ENCODE measurements around the gene SFTPD.
"Not testable (repeated sequence)": the region's sequence is repeated elsewhere in the genome, so short reads cannot be mapped to it uniquely, and the experiment has no call there.

Gene SFTPD

DNA sequence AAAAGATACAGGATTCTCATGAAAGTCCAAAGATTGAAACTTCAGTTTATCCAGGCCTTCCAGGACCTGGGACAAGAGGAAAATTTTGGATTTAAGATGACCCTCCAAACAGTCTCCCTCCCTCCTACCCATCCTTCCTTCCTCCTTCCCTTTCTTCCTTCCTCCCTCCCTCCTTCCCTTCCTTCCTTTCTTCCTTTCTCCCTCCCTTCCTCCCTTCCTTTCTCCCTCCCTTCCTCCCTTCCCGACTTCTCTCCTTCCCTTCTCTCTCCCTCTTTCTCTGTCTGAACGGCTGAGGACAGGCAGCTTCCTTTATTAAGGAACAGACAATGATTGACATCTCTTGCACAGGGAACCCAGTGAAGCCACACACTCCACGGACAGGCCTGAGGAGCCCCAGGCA, 23.3 kb downstream of the SFTPD start:
- H3K4me1 ChIP-seq (ENCODE audit: control insufficient read depth, insufficient read depth, low read length), result no peaks in the 10 kb centered on the region
- H3K27me3 ChIP-seq (ENCODE audit: control insufficient read depth, insufficient read depth, low read length, poor library complexity, severe bottlenecking), result peaks cover 8% of the 10 kb centered on the region
- H3K27ac ChIP-seq (ENCODE audit: insufficient read depth, low read depth, low read length, poor library complexity, severe bottlenecking), result no peak overlapping the region
- H3K4me3 ChIP-seq (ENCODE audit: insufficient read depth, low read depth, low read length), result no peak overlapping the region
- no peaks in the 10 kb centered on the region for H3K36me3 ChIP-seq (ENCODE audit: control insufficient read depth, insufficient read depth, low read length)
- no peaks in the 10 kb centered on the region for H3K9me3 ChIP-seq (ENCODE audit: control insufficient read depth, low read length)
- 67 to 73% methylated on average over 3 of the region's 3 CpGs for WGBS, 2 experiments

DNA sequence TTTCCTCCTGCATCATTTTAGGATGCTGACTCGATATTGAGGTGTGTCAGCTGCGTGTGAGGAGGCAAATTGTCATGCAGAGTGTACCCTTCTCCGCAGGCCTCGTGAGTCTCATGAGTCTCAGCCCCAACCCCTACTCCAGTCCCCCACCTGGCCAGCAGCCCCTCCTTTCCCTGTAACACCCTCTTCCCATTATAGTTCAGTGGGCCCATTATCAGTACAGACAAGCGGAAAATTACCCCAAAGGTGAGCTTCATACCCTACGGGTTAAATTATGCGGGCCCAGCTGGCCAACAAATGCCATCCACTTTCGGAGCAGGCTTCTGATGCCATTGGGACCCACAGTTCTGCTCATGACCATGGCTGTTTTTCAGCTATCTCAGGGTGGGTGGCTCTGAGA, 25.2 kb downstream of the SFTPD start:
- Histone ChIP-seq H3K4me3 (ENCODE audit: insufficient read depth, low read depth, low read length) (no peak overlapping the region), H3K36me3 (ENCODE audit: control insufficient read depth, insufficient read depth, low read length) (no peaks in the 10 kb centered on the region), H3K4me1 (ENCODE audit: control insufficient read depth, insufficient read depth, low read length) (no peaks in the 10 kb centered on the region), H3K9me3 (ENCODE audit: control insufficient read depth, low read length) (no peaks in the 10 kb centered on the region), H3K27me3 (ENCODE audit: control insufficient read depth, insufficient read depth, low read length, poor library complexity, severe bottlenecking) (no peaks in the 10 kb centered on the region), H3K27ac (ENCODE audit: insufficient read depth, low read depth, low read length, poor library complexity, severe bottlenecking) (no peak overlapping the region)
- 93 to 95% methylated on average over 8 of the region's 8 CpGs for WGBS, 2 experiments

DNA sequence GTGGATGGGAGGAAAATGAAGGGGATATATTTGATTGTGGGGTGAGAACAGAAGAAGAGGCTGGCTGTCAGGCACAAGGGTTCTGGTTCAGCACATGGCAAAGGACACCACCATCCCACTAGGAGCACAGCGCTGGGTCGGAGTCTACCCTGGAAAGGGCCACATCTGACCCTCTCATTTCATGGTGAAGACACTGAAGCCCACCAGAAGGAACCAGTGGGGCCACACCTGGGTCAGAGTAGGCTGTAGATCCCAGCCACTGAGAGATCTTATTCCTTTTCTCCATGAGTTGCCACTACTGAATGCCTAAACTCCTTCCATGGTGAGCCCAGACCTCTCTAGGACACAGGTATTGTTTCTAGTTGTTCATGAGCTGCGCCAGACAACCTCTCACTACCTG, 25.8 kb downstream of the SFTPD start:
- Histone ChIP-seq H3K9me3 (ENCODE audit: control insufficient read depth, low read length) (no peaks in the 10 kb centered on the region), H3K4me3 (ENCODE audit: insufficient read depth, low read depth, low read length) (no peak overlapping the region), H3K27me3 (ENCODE audit: control insufficient read depth, insufficient read depth, low read length, poor library complexity, severe bottlenecking) (no peaks in the 10 kb centered on the region), H3K4me1 (ENCODE audit: control insufficient read depth, insufficient read depth, low read length) (no peaks in the 10 kb centered on the region), H3K36me3 (ENCODE audit: control insufficient read depth, insufficient read depth, low read length) (no peaks in the 10 kb centered on the region), H3K27ac (ENCODE audit: insufficient read depth, low read depth, low read length, poor library complexity, severe bottlenecking) (no peak overlapping the region)
- 94 to 95% methylated on average over 3 of the region's 3 CpGs for WGBS, 2 experiments

DNA sequence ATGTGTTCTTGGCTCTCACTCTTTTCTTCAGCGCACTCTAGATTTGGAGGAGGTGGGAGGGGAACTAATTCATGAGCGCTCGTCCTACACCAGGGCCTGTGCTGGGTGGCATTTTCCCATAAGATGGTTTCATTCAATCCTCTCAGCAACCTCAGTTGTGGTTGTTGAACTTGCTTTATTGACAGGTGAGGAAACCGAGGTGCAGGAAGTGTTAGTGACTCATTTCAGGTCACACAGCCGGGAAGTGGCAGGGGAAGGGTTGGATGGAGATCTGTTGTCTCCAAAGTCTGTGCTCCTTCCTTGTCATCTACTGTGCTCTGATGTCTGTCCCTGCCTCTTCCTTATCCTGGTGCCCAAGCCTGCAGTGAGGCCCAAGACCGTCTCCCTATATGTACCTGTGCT, 26.9 kb downstream of the SFTPD start:
- H3K9me3 ChIP-seq (ENCODE audit: control insufficient read depth, low read length); H3K27me3 ChIP-seq (ENCODE audit: control insufficient read depth, insufficient read depth, low read length, poor library complexity, severe bottlenecking); H3K27ac ChIP-seq (ENCODE audit: insufficient read depth, low read depth, low read length, poor library complexity, severe bottlenecking); H3K4me3 ChIP-seq (ENCODE audit: insufficient read depth, low read depth, low read length); H3K4me1 ChIP-seq (ENCODE audit: control insufficient read depth, insufficient read depth, low read length); H3K36me3 ChIP-seq (ENCODE audit: control insufficient read depth, insufficient read depth, low read length): not testable (repeated sequence)
- WGBS, 2 experiments, result 85 to 94% methylated on average over 2 to 3 of the region's 6 CpGs

DNA sequence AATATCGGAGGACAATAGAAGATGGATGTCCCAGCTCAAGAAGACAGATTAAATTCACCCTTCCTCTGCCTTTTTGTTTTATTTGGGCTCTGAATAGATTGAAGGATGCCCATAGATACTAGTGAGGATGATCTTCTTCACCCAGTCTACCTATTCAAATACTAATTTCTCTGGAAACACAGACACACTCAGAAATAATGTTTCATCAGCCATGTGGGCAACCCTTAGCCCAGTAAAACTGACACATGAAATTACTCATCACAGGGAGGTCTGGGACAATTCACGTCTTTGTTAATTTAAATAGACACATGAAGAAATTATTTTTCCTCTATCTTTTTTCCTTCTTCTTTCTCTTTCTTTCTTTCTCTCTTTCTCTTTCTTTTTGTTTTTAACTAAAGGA, 33.1 kb downstream of the SFTPD start:
- 81 to 100% methylated on average over 1 of the region's 2 CpGs for WGBS, 2 experiments
- not testable (repeated sequence) for H3K36me3 ChIP-seq (ENCODE audit: control insufficient read depth, insufficient read depth, low read length); H3K27ac ChIP-seq (ENCODE audit: insufficient read depth, low read depth, low read length, poor library complexity, severe bottlenecking); H3K4me1 ChIP-seq (ENCODE audit: control insufficient read depth, insufficient read depth, low read length); H3K27me3 ChIP-seq (ENCODE audit: control insufficient read depth, insufficient read depth, low read length, poor library complexity, severe bottlenecking); H3K9me3 ChIP-seq (ENCODE audit: control insufficient read depth, low read length); H3K4me3 ChIP-seq (ENCODE audit: insufficient read depth, low read depth, low read length)

DNA sequence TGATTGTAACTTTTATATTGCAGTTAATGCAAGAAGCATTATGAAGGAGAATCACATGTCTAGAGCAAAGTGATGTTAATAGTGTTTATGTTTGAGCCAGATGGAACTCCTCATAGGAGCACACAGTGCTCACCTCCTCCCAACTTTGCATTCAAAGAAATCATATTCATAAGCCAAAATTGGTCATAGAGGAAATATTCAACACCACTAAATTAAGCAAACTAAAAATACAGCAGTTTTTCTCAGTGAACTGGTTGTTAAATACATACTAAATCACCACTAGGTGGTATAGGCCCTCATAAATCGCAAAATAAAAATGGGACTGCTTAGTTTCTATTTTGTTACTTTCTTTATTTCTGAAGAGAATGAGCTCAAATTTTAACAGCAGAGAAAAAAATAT, 34.4 kb downstream of the SFTPD start:
- H3K4me1 ChIP-seq (ENCODE audit: control insufficient read depth, insufficient read depth, low read length); H3K36me3 ChIP-seq (ENCODE audit: control insufficient read depth, insufficient read depth, low read length); H3K27me3 ChIP-seq (ENCODE audit: control insufficient read depth, insufficient read depth, low read length, poor library complexity, severe bottlenecking); H3K9me3 ChIP-seq (ENCODE audit: control insufficient read depth, low read length); H3K4me3 ChIP-seq (ENCODE audit: insufficient read depth, low read depth, low read length); H3K27ac ChIP-seq (ENCODE audit: insufficient read depth, low read depth, low read length, poor library complexity, severe bottlenecking): not testable (repeated sequence)
- 80% methylated on average over 1 of the region's 1 CpG; no CpG with 5 or more reads in 1 of the 2 experiments for WGBS, 2 experiments

DNA sequence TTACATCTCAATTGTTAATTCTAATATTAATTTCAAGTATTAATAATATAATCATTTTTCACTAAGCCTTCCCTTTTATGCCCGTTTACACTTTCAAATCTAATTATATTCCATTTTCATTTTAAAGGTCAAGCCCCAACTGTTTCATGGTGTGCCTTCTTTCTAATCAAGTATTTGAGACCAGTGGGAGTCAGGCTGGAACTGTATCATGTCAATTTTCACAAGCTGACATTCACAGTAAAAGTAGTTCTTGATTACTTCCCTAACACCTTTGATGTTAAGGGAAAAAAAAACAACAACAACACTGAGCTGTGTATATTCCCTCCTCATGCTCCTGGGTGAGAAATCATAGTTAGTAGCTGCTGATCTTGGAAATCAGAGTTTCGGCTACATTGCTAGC, 38.1 kb downstream of the SFTPD start:
- Histone ChIP-seq H3K27me3 (ENCODE audit: control insufficient read depth, insufficient read depth, low read length, poor library complexity, severe bottlenecking) (peaks cover 3% of the 10 kb centered on the region), H3K9me3 (ENCODE audit: control insufficient read depth, low read length) (no peaks in the 10 kb centered on the region), H3K27ac (ENCODE audit: insufficient read depth, low read depth, low read length, poor library complexity, severe bottlenecking) (no peak overlapping the region), H3K36me3 (ENCODE audit: control insufficient read depth, insufficient read depth, low read length) (no peaks in the 10 kb centered on the region), H3K4me1 (ENCODE audit: control insufficient read depth, insufficient read depth, low read length) (no peaks in the 10 kb centered on the region), H3K4me3 (ENCODE audit: insufficient read depth, low read depth, low read length) (no peak overlapping the region)
- 80 to 88% methylated on average over 1 of the region's 2 CpGs for WGBS, 2 experiments

DNA sequence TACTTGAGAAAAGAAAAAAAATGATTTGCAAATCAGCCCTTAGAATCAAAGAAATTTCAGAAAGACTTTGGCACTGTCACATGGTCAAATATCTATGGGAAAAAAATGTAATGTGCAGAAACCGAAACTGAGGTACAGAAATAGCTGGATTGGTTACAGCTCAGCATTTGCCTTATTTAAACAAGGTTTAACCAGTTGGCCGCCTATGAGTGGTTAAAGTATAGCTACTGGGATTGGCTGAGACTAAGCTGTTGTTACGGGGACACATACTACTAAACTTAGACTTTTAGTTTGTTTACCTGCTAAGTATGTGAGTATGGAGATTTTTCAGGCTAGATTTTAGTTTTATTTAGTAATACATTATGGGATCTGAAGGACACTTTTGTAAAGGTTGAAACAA, 38.6 kb downstream of the SFTPD start:
- no peaks in the 10 kb centered on the region for H3K9me3 ChIP-seq (ENCODE audit: control insufficient read depth, low read length)
- no peak overlapping the region for H3K27ac ChIP-seq (ENCODE audit: insufficient read depth, low read depth, low read length, poor library complexity, severe bottlenecking)
- H3K27me3 ChIP-seq (ENCODE audit: control insufficient read depth, insufficient read depth, low read length, poor library complexity, severe bottlenecking), result peaks cover 8% of the 10 kb centered on the region
- no peak overlapping the region for H3K4me3 ChIP-seq (ENCODE audit: insufficient read depth, low read depth, low read length)
- 90 to 92% methylated on average over 3 of the region's 3 CpGs for WGBS, 2 experiments
- H3K36me3 ChIP-seq (ENCODE audit: control insufficient read depth, insufficient read depth, low read length), result no peaks in the 10 kb centered on the region
- no peaks in the 10 kb centered on the region for H3K4me1 ChIP-seq (ENCODE audit: control insufficient read depth, insufficient read depth, low read length)

DNA sequence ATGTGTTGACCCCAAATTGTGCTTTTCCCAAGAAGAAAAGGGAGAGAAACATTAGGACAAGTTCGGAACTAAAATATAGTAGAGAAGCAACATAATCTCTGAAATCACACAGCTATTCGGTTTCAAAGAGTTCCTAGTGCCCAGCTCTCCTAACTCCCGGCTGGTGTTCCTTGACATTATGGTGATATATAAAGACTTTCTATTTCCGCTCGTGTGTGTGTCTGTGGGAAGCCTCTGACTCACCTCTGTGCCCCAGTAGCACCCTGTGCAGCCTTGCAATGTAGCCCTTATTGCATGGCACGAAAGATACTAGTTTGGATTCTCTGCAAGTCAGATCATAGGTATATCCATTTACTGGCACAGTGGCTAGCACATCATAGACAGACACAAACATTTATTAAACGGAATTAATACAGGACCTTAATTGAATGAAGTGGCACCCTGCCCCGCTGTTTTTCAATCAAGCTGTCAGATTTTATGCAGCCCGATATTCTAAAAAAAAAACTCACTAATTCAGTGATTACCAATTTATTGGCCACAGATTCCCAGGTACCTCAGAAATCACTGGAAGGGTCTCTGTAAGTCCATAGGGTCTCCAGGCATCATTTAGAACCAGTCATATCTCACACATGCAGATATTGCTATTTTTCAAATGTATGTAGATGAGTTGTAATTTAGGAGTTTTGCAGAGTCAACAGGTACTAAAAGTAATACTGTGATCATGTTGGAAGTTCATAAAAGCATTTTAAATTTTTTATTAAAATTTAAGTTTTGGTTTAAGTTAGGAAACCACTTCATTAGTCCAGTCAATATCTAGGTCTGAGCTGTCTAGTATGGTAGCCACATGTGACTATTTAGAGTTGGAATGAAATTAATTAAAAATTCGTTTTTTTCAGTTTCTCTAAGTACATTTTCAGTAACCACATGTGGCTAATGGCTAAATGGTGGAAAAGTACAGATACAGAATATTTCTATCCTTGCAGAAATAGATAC, 43.3 kb downstream of the SFTPD start:
- H3K4me1 ChIP-seq (ENCODE audit: control insufficient read depth, insufficient read depth, low read length), result no peaks in the 10 kb centered on the region
- peaks cover 33% of the 10 kb centered on the region for H3K27me3 ChIP-seq (ENCODE audit: control insufficient read depth, insufficient read depth, low read length, poor library complexity, severe bottlenecking)
- H3K4me3 ChIP-seq (ENCODE audit: insufficient read depth, low read depth, low read length), result peak overlapping the region; percentile 65
- H3K9me3 ChIP-seq (ENCODE audit: control insufficient read depth, low read length), result no peaks in the 10 kb centered on the region
- 36 to 40% methylated on average over 9 to 10 of the region's 10 CpGs for WGBS, 2 experiments
- no peaks in the 10 kb centered on the region for H3K36me3 ChIP-seq (ENCODE audit: control insufficient read depth, insufficient read depth, low read length)
- no peak overlapping the region for H3K27ac ChIP-seq (ENCODE audit: insufficient read depth, low read depth, low read length, poor library complexity, severe bottlenecking)

DNA sequence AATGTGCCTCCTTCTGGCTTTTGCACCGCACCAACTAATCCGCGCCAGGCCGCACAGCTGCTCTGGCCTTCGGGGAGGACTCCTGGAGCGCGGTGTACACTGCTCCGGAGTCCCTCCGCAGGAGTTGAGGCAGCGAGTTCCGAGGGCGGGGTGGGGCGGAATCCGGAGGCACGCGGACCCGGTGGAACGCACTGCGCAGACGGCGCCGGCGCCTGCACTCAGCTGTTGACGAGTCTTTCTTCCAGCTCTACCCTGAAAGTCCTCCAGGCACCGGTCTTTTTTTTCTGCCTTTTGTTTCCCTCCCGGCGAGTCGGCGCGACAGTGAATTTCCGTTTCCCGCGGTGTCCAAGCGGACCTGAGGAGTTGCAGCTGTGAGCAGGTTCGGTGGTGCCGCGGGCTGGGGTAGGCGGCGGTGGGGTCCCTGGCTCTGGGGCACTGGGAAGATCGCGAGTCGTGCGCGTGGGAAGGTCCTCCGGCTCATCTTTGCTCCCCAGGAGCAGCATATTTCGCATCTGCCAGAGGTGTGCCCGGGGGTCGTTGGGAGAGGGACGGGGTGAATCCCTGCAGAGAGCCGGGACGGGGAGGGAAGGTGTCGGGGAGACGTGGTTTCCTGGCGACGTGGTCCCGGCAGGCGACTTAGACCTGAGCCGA, 44.1 kb downstream of the SFTPD start:
- Histone ChIP-seq H3K4me1 (ENCODE audit: control insufficient read depth, insufficient read depth, low read length) (no peaks in the 10 kb centered on the region), H3K9me3 (ENCODE audit: control insufficient read depth, low read length) (no peaks in the 10 kb centered on the region), H3K36me3 (ENCODE audit: control insufficient read depth, insufficient read depth, low read length) (no peaks in the 10 kb centered on the region), H3K27me3 (ENCODE audit: control insufficient read depth, insufficient read depth, low read length, poor library complexity, severe bottlenecking) (peaks cover 33% of the 10 kb centered on the region), H3K4me3 (ENCODE audit: insufficient read depth, low read depth, low read length) (peak overlapping the region; percentile 65), H3K27ac (ENCODE audit: insufficient read depth, low read depth, low read length, poor library complexity, severe bottlenecking) (no peak overlapping the region)
- WGBS, 2 experiments, result 0 to 1% methylated on average over 58 of the region's 58 CpGs

Data from ectodermal cell (in vitro differentiated cells).